Peyer's patch (tissue), 4 donors: Measurements from ENCODE around the gene ATN1.
"Not testable (repeated sequence)": the region's sequence is repeated elsewhere in the genome, so short reads cannot be mapped to it uniquely, and the experiment has no call there.

Source experiments
- CTCF ChIP-seq, 6 experiments: fragments of 450-650 bp in 4 of 6; fragments of 200-600 bp in 2 of 6; sonication (generic) in 1 of 6; IDR thresholded peaks; one replicate each; pipeline ENCODE4 v1.5.1; 2017 to 2019; ENCODE audit warnings: antibody characterized with exemption in 6 of 6, mild to moderate bottlenecking in 3 of 6, moderate library complexity in 1 of 6
- POLR2A ChIP-seq, 2 donors: fragments of 450-650 bp; IDR thresholded peaks; one replicate each; pipeline ENCODE4 v1.5.1; 2017; ENCODE audit warnings: antibody characterized with exemption in 2 of 2, mild to moderate bottlenecking in 2 of 2, moderate library complexity in 2 of 2

- TF ChIP-seq CTCF, POLR2A (IDR thresholded peaks at IDR 0.05): not testable (repeated sequence)
Measured at GRCh38 chr12:6892683-6893082, 35.1 kb upstream of the ATN1 start.
